Stimulated activated CD4-positive, alpha-beta T cell treated with anti-CD3 and anti-CD28 coated beads, Interleukin-1b, Interleukin-23, amount 100 ng/mL, for 4 hours (primary cell): Measurements from ENCODE around the gene DCAKD.

Experiments
- DNase-seq, 2 donors: peaks; one replicate each; pipeline ENCODE4 v3.0.0-alpha.2; 2020; ENCODE audit warnings: low read depth in 2 of 2

The DCAKD gene, protein sequence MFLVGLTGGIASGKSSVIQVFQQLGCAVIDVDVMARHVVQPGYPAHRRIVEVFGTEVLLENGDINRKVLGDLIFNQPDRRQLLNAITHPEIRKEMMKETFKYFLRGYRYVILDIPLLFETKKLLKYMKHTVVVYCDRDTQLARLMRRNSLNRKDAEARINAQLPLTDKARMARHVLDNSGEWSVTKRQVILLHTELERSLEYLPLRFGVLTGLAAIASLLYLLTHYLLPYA

DNA sequence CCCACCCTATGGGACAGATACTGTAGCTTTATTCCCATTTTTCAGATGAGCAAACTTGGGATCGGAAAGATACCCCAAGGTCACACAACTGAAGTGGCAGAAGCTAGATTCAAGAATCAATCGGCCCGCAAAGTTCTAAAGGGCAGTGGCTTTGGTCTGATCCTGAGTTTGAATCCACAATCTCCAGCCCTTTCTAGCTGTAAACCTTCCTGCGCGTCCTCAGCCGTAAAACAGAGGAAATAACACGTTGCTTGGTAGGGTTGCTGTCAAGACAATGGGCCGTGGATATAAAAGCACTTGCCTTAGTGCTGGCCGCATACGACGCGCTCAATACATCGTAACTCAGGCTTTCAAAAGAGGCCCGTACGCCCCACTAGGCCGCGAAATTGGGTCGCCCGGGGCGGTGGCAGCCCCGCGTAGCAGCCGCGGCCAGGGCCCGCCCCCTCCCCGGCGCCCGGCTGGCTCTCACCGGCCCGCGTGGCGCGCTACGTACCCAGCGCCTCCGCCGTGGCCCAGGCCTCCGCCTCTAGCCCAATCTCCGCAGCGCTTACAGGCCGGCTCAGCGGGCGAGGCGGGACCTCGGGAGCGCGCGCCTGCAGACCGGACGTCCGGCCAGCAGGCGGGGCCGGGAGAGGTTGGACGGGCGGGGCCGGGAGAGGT is at the start of gene DCAKD:
Gene DCAKD (minus strand): TSS at position 573 of the 660 bp plus-strand sequence. CDS start 16,747 bp downstream, outside the sequence.
- peak; percentile 68 to 85 for DNase-seq

DNA sequence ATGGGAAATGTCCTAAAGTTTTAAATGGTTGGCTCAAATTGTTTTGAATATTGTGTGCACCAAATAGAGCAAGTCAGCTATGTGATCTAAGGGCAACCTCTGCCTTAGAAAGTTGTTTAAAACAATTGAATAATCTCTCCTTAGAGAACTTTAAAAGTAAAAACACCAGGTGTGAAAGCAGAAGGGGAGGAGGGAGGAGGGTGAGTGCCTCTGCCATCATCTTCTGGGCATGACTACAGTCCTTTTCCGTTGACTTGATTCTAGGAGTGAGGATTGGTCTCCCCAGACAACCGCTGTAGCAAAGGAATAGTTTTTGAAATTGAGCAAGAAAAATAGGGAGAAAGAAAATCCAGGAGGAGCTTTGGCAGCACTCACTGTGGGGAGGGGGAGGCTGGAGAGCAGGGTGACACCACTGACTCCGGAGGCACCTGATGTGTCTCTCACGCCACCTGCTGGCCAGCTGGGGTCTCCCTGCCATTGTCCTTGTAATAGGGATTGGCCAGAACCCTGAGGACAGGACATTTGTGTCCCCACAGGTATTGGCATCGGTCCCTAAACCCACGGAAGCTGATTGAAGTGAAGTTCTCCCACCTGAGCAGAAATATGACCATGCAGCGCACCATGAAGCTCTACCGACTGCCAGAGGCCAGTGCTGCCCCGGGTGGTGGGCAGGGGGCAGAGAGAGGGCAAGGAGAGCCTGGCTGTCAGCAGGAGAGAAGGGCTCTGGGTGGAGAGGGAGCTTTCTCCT is 47.6 kb upstream of the DCAKD start:
- DNase-seq = peak; percentile 67

DNA sequence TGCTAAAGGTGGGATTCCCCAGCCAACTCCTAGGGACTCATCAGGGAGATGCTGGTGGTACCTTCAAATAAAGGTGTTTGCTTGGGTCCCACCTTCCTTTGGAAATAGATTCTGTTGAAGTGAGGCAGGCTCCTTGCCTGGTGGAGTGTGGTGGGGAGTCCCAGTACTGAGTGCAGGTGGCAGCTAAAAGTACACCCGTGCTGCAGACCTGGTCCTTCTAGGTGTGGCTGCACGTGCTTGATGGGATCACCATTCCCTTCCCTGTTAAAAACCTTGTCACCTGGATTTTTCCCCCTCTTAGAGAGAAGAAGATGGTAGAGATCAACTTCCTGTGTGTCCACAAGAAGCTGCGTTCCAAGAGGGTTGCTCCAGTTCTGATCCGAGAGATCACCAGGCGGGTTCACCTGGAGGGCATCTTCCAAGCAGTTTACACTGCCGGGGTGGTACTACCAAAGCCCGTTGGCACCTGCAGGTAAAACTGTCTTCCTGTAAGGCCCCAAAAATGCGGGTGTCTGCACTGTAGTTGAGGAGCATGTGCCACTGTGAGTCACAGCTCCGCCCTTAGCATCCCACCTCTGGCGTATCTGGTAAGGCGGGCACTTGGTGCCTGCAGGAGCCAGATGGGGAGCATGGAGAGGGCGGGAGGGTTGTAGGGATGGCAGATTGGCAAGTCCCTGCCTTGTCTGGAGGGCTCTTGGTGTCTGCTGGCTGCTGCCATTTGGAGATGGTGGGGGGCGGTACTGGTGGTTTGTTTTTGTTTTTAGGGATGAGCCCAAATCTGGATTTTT is 46.8 kb upstream of the DCAKD start:
- no peak for DNase-seq

DNA sequence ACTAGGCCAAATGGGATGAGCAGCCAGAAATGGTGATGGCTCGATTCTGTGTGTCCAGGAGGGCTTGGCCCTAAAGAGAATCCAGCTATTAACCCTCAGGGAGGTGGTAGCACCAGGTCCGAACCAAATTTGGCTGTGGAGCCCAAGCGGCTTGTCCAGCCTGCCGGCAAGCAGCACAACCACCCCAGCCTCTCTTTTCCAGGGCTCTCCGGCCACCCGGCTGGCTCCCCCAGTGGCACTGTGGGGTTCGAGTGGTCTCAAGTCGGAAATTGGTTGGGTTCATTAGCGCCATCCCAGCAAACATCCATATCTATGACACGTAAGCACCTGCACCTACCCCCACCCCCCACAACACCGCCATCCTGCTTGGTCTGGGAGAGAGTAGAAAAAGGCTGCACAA is 45.5 kb upstream of the DCAKD start:
- DNase-seq = no peak

DNA sequence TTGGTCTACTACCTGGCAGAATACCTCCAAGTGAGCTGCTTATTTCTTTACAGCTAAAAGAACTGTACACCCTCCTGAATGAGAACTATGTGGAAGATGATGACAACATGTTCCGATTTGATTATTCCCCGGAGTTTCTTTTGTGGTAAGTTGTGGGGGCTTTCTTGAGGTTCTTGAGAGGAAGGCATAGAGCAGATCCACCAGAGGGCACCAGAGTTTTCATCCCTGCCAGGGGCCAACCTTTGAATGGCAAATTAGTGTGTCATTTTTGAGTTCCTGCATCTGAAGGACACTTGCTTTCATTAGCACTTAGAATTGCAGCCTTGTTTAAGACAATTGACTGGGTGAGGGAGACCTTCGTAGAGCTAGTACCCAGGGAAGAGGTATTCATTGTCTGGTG is 44.7 kb upstream of the DCAKD start:
- DNase-seq = no peak

DNA sequence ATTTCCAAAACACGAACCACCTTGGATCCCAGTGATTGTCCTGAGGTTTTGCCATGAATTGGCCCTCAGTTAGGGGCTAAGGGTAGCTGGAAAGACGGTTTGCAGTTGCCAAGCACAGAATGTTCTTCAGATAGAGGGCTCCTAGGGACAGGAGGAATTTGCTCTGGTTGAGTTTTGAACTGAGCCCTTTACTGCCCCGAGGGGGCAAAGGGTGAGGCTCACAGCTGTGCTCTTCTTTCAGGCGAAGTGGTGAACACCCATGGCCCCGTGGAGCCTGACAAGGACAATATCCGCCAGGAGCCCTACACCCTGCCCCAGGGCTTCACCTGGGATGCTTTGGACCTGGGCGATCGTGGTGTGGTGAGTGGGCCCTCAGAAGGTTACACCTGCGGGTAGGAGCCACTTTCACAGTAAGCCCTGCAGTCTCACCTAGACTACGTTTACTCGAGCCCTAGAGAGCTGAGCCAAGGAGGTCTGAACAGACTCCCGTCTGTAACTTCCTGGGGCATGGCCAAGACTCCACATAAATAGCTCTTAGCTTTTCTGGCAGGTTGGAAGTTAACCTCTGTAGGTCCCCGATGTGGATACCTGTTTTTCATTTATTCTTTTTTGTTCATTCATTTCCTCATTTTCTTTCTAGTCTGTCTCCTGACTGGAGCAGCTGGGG is 42.1 kb upstream of the DCAKD start:
- no peak for DNase-seq

DNA sequence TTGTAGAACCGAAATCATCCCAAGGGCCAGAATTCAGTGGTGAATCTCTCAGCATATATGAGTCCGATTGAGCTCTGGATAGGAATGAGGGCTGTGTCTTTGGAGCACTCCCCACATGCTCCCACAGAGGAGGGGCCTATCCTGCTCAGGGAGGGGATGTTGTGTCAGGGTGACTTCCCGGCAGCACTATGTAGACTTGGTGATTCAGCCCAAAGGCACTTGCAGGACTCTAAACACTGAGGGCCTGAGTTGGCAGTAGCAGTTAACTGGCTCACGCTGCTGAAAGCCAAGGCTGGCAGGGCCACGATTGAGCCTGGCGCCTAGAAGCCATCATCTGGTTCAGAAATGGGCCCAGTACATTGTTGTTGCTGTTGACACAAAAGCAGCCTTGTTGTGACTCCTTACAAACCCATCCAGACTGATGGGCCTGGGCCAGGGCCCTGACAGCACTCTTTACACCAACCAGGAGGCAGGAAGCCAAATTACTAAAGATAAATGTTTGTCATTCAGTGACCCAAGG is 41.5 kb upstream of the DCAKD start:
- no peak for DNase-seq

DNA sequence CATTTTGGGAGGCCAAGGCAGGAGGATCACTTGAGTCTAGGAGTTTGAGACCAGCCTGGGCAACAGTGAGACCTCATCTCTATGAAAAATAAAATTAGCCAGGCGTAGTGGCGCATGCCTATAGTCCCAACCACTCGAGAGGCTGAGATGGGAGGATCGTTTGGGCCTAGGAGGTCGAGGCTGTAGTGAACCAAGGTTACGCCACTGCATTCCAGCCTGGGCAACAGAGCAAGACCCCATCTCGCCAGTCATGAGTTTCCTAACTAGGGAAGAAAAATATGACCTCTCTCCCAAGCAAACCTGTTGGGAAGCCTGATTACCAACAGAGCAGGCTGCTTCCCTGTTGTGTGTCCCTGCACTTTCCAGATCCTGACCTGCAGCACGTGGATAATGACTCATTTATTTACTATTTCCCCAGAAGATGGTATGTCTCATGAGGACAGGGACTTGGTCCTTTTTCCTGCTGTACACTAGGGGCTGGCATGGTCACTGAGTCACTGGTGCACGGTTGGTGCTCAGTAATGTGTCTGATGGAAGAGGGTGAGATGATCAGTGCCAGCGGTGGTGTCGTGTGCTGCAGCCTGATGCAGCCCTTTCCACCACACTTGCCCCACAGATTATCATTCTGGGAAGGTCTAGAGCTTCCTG is 40.5 kb upstream of the DCAKD start:
- no peak for DNase-seq

DNA sequence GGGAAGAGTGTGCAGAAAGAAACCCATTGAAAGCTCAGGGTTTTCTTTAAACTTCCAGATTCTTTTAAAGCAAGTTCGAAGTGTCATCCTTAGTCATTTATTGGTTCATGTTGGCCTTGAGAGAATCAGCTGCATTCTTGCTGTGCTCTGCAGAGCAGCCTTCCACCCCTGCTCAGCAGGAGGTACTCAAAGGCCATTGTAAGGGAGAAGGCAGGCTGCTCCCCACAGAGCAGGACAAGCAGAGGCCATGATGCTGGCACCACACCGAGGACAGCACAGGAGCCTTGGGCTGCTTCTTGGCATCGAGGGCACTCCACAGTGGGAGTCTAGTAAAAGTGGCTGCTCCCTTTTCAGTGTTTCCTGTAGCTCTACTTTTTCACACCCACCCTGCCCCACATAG is 39.3 kb upstream of the DCAKD start:
- DNase-seq = no peak

DNA sequence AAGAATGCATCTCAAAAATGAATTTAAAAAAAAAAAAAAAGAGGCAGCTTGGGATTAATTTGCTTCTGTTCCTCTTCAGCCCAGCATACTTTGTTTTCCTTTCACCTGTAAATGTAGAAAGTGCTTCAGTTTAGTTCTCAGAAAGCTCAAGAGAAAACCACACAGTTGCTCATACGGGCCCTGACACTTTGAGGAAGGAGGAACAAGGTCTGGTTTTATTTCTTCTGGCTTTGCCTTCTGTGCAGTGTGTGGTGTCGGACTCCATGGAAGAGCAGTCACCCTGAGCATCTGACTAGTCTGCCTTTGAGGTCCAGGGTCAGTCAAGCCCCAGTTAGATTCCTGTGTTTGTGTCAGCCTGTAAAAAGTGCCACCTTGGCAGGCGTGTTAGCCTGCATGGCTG is 37.3 kb upstream of the DCAKD start:
- no peak for DNase-seq

DNA sequence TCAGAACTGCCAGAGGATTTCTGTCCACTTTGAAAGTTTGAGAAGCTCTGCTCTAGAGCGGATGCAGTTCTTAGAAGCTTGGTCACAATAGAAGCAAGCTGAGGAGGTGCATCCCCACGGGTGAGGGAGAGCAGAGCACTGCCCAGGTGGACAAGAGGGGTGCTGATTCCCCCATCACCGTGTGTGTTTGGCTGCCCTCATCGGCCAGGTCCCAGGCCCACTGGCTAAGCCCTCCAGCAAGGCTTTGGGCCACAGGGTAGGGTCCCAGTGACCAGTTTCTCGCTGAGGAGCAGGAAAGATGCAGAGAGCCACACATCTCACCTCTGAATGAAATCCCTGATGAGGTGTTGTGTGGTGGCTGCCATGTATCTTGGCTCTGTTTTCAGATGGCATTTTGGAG is 36.5 kb upstream of the DCAKD start:
- no peak for DNase-seq

DNA sequence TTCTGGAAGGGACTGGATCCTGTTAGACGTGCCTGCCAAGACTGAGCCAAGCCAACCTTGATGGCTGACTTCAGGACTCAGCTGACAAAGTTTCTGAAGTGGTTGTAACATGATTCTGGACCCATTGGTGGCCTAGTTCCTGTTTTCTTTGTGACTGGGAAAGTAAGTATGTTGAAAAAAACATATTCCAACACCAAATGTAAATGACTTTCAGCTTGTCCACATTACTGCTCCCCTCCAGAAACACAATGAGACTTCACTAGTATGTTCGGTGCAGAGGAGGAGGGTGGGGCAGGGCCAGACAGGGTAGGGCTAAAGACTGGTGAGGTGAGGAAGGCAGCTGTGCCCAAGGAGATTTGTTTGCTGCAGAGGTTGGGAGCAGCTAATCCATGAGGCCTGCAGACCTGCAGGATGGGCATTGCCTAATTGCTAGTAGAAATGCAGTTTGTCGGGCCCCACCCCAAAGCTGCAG is 36.1 kb upstream of the DCAKD start:
- no peak for DNase-seq

DNA sequence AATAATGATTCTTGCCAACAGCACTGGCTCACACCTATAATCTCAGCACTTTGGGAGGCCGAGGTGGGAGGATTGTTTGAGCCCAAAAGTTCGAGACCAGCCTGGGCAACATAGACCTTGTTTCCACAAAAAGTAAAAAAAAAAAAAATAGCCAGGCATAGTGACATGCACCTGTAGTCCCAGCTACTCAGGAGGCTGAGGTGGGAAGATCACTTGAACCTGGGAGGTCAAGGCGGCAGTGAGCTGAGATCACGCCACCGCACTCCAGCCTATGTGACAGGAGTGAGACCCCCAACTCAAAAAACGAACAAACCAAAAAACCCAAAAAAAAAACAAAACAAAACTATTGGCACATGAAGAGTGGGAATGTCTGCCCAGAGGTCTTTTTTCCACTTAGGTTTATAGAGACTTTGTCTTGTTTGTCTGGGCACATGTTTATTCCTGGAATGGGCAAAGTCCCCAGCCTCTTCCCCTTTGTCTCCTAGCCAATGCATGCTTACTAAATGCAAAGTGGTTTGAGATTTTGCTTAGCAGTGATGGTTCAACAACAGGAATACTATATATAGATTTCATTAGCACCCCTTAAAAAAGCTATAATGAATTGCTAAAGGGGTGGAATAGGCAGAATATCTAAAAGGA is 35.6 kb upstream of the DCAKD start:
- no peak for DNase-seq

DNA sequence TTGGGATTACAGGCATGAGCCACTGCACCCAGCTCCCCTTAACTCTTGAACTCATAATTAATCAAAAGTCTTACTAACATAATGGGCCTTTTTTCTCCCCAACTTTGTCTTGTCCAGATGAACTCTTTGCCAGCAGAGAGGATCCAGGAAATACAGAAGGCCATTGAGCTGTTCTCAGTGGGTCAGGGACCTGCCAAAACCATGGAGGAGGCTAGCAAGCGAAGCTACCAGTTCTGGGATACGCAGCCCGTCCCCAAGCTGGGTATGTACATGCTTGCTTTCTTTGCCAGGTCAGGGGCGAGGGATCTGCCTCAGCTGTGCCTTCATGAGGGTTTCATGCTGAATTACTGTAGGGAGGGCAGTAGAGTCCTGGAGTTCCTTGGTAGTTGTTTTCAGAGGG is 35.0 kb upstream of the DCAKD start:
- no peak for DNase-seq

DNA sequence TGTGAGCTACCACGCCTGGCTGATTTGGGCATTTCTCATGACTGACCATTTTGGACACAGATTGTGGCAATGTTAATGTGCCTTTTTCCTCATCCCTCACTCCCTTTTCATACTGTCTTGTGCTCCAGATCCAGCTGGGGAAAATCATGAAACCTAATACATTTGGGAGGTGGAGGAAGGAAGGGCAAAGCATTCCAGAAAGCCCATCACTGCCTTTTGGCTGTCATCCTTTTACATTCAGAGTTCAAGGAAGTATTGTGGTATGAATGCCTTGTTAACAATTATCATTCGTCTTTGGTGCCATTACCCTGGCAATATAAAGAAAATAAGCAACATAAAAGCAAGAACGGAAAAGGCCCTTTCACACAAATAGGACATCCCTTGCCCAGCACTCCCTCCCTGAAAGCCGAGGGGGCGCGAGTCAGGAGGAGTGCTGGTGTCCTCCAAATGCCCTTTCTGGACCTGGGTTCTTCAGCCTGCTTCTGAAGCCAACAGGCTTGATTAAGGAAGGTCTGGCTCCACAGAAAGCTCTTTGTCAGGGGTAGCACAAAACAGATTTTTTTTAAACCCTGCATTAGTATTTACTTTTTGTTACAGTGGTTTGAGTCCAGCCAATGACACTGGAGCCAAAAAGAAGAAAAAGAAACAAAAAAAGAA is 29.7 kb upstream of the DCAKD start:
- DNase-seq = no peak

DNA sequence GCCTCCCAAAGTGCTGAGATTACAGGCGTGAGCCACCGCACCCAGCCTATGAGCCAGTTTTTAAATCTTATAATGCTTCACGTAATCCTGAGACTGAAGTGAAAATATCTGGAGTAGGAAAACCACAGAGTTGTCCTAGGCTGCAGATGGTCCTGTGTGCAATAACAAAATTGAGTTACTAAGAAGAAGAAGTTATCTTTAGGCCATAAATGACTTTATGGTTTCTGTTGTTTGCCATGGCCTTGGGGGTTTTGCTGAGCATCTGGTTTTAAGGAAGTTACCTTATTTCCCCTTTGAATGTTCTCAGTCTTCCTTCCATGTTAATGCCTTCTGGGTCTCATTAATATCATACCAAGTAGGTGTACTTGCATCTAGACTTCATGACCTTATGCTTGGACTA is 26.2 kb upstream of the DCAKD start:
- DNase-seq = no peak

DNA sequence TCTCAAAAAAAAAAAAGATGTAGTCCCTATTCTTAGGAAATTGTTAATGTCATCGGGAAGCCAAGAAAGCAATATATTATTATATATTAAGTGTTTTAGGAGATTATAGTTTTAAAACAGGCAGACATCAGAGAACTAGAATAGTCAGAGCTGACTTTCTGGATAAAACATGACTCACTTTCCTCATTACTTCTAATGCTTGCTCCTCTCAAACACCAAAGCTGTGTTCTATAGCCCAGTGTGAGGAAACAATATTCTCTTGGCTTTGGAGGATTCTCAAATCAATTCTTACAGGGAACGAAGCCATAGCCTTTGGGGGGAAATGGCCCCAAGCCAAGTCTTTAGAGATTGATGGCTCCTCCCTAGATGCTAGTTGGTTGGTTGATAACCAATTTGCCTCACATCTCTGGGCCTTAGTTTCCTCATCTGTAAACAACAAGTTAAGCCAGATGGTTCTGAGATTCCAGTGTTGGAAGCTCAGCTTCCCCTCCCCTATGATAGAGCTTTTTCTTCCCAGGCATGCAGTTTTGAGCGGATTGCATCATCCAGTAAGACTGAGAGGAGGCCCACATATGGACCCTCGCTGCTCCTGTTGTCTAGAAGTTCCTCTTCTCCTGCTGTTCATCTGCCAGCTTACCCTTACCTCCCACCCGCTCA is 22.1 kb upstream of the DCAKD start:
- DNase-seq = no peak

DNA sequence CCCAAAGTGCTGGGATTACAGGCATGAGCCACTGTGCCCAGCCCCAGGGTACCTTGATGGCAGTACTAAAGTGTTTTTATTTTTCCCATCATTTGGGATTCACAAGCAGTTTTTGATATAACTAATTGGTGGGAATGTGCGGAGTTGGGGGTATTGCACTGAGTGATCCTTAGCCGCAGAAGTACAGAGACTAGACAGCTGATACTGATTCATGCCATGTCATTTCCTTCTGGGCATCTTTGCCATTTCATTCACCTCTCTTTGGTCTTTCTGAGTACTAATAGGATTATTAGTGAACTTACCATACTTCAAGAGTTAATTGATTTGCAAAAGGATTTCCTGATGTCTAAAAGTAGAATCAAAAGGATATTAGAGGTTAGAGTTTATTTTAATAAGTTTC is 19.4 kb upstream of the DCAKD start:
- no peak for DNase-seq

DNA sequence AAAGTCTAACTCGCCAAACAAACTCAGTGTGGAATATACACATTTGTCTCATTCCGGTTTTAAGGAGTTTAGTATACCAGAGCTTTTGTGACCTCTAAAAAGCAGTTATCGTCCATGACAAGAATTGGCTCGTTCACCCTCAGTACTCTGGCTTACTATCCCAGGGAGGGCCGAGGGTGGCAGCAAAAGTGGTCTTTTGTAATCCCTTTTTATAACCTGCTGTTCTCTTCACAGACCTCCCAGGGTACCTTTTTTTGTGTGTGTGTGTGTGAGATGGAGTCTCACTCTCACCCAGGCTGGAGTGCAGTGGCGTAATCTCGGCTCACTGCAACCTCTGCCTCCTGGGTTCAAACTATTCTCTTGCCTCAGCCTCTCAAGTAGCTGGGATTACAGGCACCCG is 18.6 kb upstream of the DCAKD start:
- DNase-seq = no peak
